IPS DF 19.7 (cell line): Measurements from ENCODE around the gene ZNF655.
"Not testable (repeated sequence)": the region's sequence is repeated elsewhere in the genome, so short reads cannot be mapped to it uniquely, and the experiment has no call there.

Experiments used
- DNase-seq: peaks from one replicate; pipeline ENCODE4 v3.0.0-alpha.2; 2013; ENCODE audit warnings: low read depth, low spot score

Gene ZNF655, protein sequence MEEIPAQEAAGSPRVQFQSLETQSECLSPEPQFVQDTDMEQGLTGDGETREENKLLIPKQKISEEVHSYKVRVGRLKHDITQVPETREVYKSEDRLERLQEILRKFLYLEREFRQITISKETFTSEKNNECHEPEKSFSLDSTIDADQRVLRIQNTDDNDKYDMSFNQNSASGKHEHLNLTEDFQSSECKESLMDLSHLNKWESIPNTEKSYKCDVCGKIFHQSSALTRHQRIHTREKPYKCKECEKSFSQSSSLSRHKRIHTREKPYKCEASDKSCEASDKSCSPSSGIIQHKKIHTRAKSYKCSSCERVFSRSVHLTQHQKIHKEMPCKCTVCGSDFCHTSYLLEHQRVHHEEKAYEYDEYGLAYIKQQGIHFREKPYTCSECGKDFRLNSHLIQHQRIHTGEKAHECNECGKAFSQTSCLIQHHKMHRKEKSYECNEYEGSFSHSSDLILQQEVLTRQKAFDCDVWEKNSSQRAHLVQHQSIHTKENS

DNA sequence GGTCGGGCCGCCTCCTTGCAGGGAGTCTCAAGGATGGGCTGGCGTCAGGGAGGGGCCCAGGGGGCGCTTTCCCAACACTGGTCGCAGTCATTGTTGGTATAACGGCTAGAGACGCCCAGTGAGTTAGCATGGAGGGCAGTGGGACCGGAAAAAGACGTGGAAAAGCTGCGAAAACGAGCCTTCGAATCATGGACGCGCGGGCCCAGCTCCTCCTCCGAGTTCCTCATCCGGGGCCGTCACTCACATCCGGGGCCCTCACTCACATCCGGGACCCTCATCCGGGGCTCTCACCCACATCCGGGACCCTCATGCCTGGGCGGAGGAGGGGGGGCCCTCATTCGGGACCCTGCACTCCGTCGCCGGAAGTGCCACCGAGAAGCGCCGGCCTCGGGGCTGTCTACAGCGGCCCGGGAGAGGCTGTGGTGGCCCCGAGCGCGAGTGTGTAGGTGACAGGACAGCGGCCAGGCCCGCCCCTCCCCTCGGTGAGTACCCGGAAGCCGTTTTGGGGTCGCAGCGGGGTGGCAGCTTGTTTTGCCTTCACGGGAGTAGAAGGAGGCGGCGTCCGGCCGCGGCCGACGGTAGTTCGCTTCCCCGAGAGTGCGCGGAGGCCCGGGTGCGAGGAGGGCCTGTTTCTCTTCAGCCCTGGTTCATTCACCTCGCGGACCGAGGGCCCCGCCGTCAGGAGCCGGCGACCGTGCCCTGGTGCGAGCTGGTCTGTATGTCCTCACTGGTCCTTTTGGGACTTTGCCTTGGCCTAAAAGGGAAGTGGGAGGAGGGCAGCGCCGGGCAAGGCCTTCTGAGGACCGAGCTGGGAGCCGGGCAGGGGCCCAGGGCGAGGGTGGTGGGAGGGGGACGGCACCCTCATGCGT, at the start of gene ZNF655:
Gene ZNF655, plus strand, starts transcription at position 337 of the 869 bp plus-strand sequence. CDS start 1,918 bp downstream, outside the sequence.
- peak; percentile 59 for DNase-seq

DNA sequence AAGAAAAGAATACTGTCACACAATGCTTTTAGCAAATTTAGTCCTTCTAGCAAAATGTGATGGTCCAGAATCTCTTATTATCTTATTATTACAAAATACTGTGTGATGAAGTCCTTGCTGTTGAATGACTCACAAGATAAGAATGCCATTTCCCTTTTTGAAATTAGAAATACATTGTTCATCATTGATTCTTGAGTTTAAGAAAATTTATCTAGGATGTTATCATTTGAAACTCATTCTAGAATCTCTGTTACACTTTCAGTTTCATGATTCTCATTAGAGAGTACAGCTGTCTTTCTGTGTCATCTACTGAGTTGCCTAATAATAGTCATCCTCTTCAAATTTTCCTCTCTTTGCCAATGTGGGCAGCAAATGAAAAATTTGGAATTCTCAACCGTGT, 44.4 kb upstream of the ZNF655 start:
- no peak for DNase-seq

DNA sequence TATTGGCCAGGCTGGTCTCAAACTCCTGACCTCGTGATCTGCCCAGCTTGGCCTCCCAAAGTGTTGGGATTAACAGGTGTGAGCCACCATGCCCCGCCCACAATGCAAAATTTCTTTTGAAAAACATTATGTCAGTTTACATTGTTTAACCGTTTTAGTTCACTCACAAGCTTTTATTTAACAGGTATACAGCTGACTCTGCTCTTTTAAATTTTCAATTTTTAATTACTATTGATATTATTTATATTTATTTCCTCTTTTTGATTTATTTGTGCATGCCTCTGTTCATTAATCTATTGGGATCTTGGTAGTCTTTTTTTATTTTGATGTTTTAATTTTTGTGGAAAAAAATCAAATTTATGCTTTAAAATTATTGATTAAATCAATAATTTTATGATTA, 37.0 kb upstream of the ZNF655 start:
- no peak for DNase-seq

DNA sequence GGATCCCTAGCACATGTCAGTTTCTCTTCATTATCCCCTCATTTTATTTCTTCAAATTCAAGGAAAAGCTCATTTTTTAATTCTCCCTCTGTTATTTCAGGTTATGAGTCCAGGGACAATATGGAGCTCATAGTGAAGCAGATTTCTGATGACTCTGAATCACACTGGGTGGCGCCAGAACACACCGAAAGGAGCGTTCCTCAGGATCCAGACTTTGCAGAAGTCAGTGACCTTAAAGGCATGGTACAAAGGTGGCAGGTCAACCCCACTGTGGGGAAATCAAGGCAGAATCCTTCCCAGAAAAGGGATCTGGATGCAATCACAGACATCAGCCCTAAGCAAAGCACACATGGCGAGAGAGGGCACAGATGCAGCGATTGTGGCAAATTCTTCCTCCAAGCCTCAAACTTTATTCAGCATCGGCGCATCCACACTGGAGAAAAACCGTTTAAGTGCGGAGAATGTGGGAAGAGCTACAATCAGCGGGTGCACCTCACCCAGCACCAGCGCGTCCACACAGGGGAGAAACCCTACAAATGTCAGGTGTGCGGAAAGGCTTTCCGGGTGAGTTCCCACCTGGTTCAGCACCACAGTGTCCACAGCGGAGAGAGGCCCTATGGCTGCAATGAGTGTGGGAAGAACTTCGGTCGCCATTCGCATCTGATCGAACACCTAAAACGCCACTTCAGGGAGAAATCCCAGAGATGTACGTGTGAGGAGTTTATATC, 32.6 kb upstream of the ZNF655 start:
- DNase-seq: no peak

DNA sequence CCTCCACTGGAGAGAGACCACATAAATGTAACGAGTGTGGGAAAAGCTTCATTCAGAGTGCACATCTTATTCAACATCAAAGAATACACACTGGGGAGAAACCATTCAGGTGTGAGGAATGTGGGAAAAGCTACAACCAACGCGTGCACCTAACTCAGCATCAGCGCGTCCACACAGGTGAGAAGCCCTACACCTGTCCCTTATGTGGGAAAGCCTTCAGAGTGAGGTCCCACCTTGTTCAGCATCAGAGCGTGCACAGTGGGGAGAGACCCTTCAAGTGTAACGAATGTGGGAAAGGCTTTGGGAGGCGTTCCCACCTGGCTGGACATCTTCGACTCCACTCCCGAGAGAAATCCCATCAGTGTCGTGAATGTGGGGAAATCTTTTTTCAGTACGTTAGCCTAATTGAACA, 27.1 kb upstream of the ZNF655 start:
- DNase-seq: no peak

DNA sequence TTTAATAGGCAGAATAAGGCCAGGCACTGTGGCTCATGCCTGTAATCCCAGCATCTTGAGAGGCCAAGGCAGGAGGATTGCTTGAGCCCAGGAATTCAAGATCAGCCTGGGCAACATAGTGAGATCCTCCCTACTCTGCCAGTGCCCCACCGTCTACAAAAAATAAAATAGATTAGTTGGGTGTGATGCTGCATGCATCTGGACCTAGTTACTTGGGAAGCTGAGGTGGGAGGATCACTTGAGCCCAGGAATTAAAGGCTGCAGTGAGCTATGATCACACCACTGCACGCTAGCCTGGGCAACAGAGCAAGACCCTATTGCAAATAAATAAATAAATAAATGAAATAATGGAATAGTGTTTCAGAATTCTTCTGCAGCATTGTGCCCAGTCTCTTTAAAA, 22.8 kb upstream of the ZNF655 start:
- no peak for DNase-seq

DNA sequence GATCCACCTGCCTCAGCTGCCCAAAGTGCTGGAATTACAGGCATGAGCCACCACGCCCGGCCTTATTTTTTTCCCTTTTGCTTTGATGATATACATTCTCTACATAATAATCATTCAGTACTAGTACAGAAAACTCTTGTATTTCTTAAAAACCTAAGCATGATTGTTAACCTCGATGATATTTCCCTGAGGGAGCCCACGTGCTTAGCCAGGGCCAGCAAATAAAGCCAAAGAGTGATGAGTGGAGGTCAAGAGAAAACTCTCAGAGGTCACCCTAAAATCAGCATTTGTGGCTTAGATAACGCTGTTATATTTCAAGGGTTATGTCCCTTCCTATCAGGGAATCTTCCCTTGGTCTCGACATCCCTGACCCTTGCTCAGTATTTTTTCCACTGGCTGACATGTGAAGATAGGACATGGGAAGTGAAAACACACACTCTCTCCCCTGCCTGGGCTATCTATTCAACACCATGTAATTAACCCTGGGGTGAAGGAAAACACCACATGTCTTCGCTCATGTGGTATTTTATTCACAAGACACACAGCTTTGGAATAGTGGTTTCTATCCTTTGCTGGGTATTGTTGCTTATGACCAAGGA, 19.1 kb upstream of the ZNF655 start:
- no peak for DNase-seq

DNA sequence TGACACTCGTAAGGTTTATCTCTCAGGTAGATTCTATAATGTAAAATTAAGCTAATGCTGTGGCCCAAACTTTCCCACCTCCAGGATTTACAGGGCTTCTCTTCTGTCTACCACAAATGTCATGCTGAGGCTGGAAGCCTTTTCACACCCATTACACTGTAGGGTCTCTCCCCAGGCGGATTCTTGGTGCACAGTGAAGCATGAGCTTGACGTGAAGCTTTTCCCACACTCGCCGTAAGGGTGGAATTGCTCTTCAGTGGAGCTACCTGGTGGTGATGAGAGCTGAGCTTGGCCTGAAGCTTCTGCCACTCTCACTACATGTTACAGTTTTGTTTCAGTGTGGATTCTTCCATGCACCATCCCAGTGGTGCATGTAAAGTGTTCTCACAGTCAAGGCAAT, 17.9 kb upstream of the ZNF655 start:
- no peak for DNase-seq

DNA sequence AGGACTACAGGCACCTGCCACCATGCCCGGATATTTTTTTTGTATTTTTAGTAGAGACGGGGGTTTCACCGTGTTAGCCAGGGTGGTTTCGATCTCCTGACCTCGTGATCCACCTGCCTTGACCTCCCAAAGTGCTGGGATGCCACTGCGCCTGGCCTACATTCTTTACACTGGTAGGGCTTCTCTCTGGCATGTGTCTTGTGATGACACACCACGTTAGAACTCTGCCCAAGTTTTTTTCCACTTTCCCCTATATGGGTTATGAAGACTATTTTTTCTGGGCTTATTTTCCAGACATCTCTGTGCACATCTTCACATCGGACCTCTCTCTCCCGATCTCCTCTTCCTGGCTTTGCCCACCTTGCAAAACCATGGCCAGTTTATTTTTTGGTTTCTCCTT, 17.2 kb upstream of the ZNF655 start:
- no peak for DNase-seq

DNA sequence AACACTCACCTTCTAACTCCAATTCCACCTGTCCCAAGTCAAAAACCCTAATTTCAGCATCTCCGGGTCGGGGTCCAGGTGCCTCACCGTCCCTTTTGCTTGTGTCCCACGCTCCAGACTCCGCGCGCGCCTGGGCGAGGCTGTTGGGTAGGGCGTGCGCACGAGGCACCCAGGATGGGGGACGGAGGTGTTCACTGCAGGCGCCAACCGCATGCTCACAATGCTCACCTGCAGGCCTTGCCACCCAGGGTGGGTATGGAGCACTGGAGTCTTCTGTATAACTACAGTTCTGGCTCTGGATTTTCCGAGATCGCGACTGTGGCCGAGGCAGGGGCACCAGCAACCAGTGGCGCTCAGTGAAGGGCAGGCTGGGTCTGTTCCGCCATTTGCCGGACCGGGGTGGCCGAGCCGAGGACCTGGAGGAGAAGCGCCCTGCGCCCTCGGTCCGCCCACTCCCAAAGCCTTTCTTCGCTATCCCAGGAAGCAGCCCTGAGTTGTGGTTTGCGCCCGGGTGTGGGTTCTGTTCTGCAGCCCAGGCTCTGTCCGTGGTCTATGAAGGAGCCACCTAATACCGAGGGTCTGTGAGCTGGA, 15.3 kb upstream of the ZNF655 start:
- no peak for DNase-seq

DNA sequence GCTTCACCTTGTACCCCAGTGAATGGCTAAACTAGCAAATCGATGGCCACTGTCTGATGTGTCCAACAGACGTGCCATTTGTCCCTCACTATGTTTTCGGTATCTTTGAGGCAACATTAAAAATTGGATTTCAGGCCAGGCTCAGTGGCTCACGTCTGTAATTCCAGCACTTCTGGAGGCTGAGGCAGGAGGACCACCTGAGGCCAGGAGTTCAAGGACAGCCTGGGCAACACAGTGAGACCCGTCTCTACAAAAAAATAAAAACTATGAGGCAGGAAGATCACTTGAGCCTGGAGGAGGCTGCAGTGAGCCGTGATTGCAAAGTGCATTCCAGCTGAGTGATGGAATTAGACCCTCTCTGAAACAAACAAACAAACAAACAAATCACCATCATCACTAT, 14.5 kb upstream of the ZNF655 start:
- DNase-seq: no peak

DNA sequence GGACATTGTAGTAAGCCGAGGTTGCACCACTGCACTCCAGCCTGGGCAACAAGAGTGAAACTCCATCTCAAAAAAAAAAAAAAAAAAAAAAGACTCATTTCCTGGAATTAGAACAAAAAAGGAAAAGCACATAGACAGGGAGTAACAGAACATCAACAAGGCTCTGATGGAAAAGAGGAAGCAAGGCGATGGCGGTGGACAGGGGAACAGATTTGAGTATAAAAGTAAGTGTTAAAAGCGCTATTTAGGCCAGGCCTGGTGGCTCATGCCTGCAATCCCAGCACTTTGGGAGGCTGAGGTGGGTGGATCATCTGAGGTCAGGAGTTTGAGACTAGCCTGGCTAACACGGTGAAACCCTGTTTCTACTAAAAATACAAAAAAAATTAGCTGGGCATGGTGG, 13.1 kb upstream of the ZNF655 start:
- DNase-seq: not testable (repeated sequence)

DNA sequence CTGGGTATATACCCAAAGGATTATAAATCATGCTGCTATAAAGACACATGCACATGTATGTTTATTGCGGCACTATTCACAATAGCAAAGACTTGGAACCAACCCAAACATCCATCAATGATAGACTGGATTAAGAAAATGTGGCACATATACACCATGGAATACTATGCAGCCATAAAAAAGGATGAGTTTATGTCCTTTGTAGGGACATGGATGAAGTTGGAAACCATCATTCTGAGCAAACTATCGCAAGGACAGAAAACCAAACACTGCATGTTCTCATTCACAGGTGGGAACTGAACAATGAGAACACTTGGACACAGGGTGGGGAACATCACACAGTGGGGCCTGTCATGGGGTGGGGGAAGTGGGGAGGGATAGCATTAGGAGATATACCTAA, 8.9 kb upstream of the ZNF655 start:
- DNase-seq: not testable (repeated sequence)

DNA sequence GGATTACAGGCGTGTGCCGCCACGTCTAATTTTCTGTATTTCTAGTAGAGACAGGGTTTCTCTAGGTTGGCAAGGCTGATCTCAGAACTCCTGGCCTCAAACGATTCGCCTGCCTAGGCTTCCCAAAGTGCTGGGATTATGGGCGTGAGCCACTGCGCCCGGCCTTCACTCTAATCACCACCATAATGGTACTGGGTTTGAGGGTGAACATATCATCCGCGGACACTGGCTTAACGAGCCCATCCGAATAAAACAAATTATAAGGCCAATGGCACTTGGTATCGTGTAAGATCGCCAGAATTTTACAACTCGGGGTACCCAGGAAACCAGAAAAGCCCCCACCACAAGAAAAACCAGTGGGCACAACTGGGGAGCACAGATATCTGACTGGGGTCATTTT, 7.1 kb upstream of the ZNF655 start:
- DNase-seq: no peak

DNA sequence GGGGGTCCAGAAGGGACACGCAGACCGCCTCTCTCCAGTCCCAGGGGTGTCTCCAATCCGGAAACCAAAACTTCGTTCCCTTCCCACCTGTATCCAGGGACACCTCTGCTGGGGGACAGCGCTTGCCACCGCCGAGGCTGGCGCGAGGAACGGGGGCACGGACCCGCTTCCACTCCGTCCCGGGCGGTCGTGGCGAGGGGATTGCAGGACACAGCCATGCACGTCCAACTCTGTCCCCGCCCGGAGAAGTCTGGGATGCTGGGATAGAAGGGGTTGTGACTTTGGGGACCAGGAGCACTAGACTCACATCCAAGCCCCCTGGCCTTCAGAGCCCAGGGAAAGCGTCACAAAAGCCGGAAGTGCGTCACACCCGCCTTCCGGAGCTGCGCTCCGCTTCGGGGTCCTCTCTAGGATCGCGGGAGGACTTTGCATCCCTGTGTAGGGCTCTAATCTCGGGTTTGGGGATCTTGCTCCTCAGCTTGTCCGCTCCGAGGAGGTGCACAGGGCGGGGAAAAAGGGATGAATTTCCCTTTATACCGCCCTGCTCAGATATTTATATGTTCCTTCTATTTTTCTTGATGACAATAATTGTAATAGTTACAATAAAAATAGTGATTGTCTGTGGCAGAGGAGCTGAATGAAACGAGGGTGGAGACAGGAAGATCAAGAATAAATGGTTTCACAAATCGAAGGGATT, 6.5 kb upstream of the ZNF655 start, which contains the start of gene FAM200A:
Gene FAM200A, minus strand, starts transcription at position 348 of the 697 bp plus-strand sequence. CDS start 3,707 bp downstream, outside the sequence.
- DNase-seq: peak; percentile 92

DNA sequence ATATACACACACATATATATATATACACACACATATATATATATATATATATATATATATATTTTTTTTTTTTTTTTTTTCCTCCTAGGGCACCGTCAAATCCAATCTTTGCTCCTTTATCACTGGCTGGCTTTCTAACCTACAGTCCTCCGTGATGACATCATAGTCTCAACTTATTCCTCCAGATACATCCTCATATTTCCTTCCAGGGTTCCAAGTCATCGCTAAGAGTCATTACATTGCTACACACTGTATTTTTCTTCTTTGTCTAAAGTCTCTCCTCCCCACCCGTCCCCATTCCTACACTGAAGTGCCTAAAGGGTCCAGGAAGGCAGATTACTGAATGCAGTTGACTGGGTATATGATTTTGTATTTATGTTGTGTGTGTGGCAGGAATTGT, 5.4 kb upstream of the ZNF655 start:
- DNase-seq: no peak

DNA sequence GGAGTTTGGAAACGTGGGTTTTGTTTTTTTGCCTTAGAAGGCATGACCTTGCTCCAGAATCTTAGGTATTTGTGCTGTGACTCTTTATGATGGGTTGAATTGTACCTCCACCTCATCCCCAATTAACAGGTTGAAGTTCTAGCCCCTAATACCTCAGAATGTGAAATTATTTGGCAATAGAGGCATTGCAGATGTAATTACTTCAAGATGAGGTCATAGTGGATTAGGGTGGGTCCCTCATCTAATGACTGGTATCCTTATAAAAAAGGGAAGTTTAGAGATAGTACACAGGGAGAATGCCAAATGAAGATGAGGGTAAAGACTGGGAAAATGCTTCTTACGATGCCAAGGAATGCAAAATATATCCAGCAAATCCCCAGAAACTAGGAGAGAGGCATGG, 3.5 kb upstream of the ZNF655 start:
- DNase-seq: no peak

DNA sequence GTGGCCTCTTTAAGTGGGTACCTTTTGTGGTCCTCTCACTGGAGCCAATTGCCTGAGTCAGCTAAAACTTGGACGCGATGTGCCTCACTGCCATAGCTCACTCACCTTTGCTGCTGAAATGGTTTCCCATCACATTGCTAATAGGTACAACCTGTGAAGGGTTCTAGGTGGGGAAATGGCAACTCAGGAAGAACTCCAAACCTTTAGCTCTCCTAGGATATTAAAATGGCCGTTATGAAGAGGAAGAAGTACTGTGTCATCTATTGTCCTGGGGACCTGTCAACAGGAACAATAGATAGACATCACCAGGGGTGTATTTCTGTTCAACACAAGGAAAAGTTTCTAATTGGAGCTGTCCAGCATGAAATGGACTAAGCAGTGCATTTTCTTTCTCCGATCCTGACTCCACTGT, 1.2 kb upstream of the ZNF655 start:
- no peak for DNase-seq

DNA sequence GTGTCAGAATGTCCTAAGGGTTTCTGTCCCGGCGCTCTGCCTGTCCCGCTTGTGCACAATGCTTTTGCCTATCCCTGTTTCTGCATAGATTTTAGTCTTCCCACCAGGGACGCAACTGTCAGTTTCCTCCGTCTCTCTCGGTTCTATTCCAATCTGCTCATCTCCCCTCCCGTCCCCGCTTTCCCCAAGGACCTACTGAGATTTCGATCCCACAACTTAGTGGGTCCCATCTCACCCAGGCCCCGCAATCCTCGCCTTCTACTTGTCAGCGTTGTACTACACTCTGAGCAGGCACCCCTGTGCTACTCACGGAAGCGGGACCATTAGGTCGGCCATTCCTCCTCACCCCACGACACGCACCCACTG, 519 bp upstream of the ZNF655 start:
- no peak for DNase-seq

DNA sequence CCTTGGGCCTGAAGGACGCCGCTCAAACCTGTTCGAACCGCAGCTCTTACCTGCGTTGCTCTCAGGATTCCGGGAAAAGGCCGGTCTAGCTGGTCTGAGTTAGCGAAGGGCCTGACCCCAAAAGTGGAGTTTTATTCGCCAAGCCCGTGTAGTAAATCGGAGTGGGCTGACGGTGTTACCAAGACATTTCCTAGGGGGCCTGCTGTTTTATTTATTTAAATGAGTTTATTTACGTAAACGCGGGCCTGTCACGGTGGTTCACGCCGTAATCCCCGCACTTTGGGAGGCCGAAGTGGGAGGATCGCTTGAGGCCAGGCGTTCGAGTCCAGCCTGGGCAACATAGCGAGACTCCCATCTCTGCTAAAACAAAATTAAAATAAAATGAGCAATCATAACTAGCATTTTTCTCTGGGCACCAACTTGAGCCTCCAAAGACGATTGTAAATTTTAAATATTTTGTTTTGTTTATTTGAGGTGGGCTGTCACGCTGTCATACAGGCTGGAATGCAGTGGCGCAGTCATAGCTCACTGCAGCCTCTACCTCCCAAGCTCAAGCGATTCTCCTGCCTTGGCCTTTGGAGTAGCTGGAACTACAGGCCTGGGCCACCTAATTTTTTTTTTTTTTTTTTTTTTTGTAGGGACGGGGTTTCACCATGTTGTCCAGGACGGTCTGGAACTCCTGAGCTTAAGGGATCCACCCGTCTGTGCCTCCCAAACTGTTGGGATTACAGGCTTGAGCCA, 903 bp downstream of the ZNF655 start:
- no peak for DNase-seq
